HepG2 (cell line): Measurements from ENCODE around the gene ARL17B. TPM values are rescaled to one million over a fixed set of nuclear protein-coding genes. Genes with fewer than 3 reads are reported as not detected.

ENCODE experiments used
- ELF4 ChIP-seq: sonication (generic); formaldehyde crosslinking; IDR thresholded peaks from 2 replicates; pipeline ENCODE4 v1.5.0; 2020; ENCODE audit warnings: missing genetic modification reagents, mild to moderate bottlenecking, moderate library complexity, borderline replicate concordance
- HDAC2 ChIP-seq: sonication (generic); formaldehyde crosslinking; IDR thresholded peaks from 2 replicates; pipeline ENCODE4 v1.4.0; 2020; ENCODE audit warnings: missing genetic modification reagents
- HOXA5 ChIP-seq: sonication (generic); formaldehyde crosslinking; IDR thresholded peaks from 2 replicates; pipeline ENCODE4 v1.4.0; 2020; ENCODE audit warnings: missing genetic modification reagents
- ISX ChIP-seq: sonication (generic); formaldehyde crosslinking; conservative IDR thresholded peaks from 2 replicates; pipeline ENCODE4 v1.5.0; 2020; ENCODE audit warnings: missing genetic modification reagents
- KLF13 ChIP-seq: sonication (generic); formaldehyde crosslinking; IDR thresholded peaks from 2 replicates; pipeline ENCODE4 v1.4.0; 2020; ENCODE audit warnings: mild to moderate bottlenecking, missing genetic modification reagents
- LBX2 ChIP-seq: sonication (generic); formaldehyde crosslinking; IDR thresholded peaks from 2 replicates; pipeline ENCODE4 v1.5.0; 2020; ENCODE audit warnings: missing genetic modification reagents, mild to moderate bottlenecking, borderline replicate concordance
- NFIB ChIP-seq: sonication (generic); formaldehyde crosslinking; IDR thresholded peaks from 2 replicates; pipeline ENCODE4 v1.9.0; 2021; ENCODE audit warnings: missing genetic modification reagents, mild to moderate bottlenecking, borderline replicate concordance
- SIN3A ChIP-seq: IDR thresholded peaks from 2 replicates; pipeline ENCODE4 v1.6.1; 2011; ENCODE audit warnings: low read depth, mild to moderate bottlenecking, control low read depth, low read length, borderline replicate concordance
- TSC22D2 ChIP-seq: sonication (generic); formaldehyde crosslinking; IDR thresholded peaks from 2 replicates; pipeline ENCODE4 v1.5.1; 2020; ENCODE audit warnings: missing genetic modification reagents, mild to moderate bottlenecking, borderline replicate concordance
- YY1 ChIP-seq: IDR thresholded peaks from 2 replicates; pipeline ENCODE4 v1.6.1; 2011; ENCODE audit warnings: low read length, low read depth, moderate library complexity, mild to moderate bottlenecking; ENCODE audit not compliant: insufficient read depth, insufficient replicate concordance
- polyA plus RNA-seq, 8 experiments: library from polyadenylated mRNA; depleted of rRNA in 3 of 8; stranded (reverse) in 7 of 8; unstranded in 1 of 8; fragments of >200 nt; fragmentation: Illumina TruSeq in 4 of 8; extraction: Trizol in 4 of 8; gene quantifications; 2 replicates each; pipeline versions ENCODE4 v1.2.1 to v1.2.3, GENCODE V29; 2011 to 2016; ENCODE audit warnings: low read depth in 4 of 8, missing spikeins in 1 of 8, mixed read lengths in 1 of 8; ENCODE audit not compliant: insufficient read depth in 1 of 8
- total RNA-seq, 5 experiments: library from RNA; depleted of rRNA; stranded (reverse); fragments of >200 nt; fragmentation: Illumina TruSeq; extraction: Trizol; gene quantifications; 2 replicates each; pipeline ENCODE4 v1.2.3, GENCODE V29; 2016; ENCODE audit warnings: low read depth in 1 of 5
- TF ChIP-seq, protein P1 (sequence below): sonication (generic); formaldehyde crosslinking; IDR thresholded peaks from 2 replicates; pipeline ENCODE4 v1.4.0; 2020; ENCODE audit warnings: missing genetic modification reagents
- TF ChIP-seq, protein P2 (sequence below): IDR thresholded peaks from 2 replicates; pipeline ENCODE4 v1.6.1; 2012; ENCODE audit warnings: inconsistent platforms
- TF ChIP-seq, protein P3 (sequence below): sonication (generic); formaldehyde crosslinking; IDR thresholded peaks from 2 replicates; pipeline ENCODE4 v1.4.0; 2020; ENCODE audit warnings: missing genetic modification reagents, mild to moderate bottlenecking, borderline replicate concordance

ARL17B gene
- total and polyA plus RNA-seq, 2 of the 13 experiments (the other 11 are each of a cell fraction or from before 2014, with no cell fraction given): 14.2 to 25.8 TPM

DNA sequence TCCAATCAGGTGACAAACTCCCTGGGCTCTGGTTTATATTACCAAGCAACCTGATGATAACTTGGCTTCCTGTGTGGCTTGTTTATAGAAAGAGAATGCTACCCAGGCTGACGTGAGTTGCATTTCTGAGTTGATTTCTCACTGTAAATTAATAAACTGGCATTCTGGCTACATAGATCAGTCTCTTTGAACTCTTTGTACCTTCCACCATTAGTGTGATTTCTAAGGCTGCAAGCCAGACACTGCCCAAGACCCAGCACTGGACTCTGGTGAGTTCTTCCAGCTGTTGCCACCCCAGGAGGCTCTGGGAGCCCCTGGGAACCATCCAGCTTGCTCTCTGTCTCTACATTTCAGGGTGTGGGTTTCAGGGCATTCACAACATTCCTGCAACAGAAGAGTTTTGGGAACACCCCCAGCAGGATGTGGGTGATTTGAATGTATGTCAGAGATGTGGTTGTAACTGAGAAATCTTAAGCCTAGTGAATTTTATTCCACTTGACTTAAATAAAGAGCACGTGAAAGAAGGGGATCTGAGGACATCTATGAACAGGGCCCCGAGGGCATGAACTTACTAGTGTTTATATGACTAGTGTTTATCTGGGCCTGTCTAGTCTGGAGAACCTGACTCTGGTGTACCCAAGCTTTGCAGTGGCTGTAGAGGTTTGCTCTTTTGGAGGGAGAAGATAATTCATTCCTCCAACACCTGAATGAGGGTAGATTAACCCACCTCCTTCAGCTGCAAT, 96.9 kb downstream of the ARL17B start (continued):
- TF ChIP-seq, protein P1, sequence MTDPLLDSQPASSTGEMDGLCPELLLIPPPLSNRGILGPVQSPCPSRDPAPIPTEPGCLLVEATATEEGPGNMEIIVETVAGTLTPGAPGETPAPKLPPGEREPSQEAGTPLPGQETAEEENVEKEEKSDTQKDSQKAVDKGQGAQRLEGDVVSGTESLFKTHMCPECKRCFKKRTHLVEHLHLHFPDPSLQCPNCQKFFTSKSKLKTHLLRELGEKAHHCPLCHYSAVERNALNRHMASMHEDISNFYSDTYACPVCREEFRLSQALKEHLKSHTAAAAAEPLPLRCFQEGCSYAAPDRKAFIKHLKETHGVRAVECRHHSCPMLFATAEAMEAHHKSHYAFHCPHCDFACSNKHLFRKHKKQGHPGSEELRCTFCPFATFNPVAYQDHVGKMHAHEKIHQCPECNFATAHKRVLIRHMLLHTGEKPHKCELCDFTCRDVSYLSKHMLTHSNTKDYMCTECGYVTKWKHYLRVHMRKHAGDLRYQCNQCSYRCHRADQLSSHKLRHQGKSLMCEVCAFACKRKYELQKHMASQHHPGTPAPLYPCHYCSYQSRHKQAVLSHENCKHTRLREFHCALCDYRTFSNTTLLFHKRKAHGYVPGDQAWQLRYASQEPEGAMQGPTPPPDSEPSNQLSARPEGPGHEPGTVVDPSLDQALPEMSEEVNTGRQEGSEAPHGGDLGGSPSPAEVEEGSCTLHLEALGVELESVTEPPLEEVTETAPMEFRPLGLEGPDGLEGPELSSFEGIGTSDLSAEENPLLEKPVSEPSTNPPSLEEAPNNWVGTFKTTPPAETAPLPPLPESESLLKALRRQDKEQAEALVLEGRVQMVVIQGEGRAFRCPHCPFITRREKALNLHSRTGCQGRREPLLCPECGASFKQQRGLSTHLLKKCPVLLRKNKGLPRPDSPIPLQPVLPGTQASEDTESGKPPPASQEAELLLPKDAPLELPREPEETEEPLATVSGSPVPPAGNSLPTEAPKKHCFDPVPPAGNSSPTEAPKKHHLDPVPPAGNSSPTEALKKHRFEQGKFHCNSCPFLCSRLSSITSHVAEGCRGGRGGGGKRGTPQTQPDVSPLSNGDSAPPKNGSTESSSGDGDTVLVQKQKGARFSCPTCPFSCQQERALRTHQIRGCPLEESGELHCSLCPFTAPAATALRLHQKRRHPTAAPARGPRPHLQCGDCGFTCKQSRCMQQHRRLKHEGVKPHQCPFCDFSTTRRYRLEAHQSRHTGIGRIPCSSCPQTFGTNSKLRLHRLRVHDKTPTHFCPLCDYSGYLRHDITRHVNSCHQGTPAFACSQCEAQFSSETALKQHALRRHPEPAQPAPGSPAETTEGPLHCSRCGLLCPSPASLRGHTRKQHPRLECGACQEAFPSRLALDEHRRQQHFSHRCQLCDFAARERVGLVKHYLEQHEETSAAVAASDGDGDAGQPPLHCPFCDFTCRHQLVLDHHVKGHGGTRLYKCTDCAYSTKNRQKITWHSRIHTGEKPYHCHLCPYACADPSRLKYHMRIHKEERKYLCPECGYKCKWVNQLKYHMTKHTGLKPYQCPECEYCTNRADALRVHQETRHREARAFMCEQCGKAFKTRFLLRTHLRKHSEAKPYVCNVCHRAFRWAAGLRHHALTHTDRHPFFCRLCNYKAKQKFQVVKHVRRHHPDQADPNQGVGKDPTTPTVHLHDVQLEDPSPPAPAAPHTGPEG (CRISPR knock-in tag): no peak
- no peak for TF ChIP-seq HOXA5 (CRISPR knock-in tag)
- 0 out of 2 replicates have a peak, but pooled peaks have one; percentile 46 for TF ChIP-seq ELF4 (CRISPR knock-in tag)
- no peak for TF ChIP-seq HDAC2 (CRISPR knock-in tag)
- no peak for TF ChIP-seq SIN3A
- no peak for TF ChIP-seq NFIB (CRISPR knock-in tag)
- TF ChIP-seq LBX2 (CRISPR knock-in tag): no peak
- TF ChIP-seq, protein P2, sequence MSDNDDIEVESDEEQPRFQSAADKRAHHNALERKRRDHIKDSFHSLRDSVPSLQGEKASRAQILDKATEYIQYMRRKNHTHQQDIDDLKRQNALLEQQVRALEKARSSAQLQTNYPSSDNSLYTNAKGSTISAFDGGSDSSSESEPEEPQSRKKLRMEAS: no peak
- TF ChIP-seq ISX (CRISPR knock-in tag): no peak
- no peak for TF ChIP-seq YY1
- TF ChIP-seq, protein P3, sequence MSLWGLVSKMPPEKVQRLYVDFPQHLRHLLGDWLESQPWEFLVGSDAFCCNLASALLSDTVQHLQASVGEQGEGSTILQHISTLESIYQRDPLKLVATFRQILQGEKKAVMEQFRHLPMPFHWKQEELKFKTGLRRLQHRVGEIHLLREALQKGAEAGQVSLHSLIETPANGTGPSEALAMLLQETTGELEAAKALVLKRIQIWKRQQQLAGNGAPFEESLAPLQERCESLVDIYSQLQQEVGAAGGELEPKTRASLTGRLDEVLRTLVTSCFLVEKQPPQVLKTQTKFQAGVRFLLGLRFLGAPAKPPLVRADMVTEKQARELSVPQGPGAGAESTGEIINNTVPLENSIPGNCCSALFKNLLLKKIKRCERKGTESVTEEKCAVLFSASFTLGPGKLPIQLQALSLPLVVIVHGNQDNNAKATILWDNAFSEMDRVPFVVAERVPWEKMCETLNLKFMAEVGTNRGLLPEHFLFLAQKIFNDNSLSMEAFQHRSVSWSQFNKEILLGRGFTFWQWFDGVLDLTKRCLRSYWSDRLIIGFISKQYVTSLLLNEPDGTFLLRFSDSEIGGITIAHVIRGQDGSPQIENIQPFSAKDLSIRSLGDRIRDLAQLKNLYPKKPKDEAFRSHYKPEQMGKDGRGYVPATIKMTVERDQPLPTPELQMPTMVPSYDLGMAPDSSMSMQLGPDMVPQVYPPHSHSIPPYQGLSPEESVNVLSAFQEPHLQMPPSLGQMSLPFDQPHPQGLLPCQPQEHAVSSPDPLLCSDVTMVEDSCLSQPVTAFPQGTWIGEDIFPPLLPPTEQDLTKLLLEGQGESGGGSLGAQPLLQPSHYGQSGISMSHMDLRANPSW (CRISPR knock-in tag): no peak
- no peak for TF ChIP-seq TSC22D2 (CRISPR knock-in tag)
- TF ChIP-seq KLF13: no peak
- TF ChIP-seq, all 625 proteins: peak for 6
